ENCODE measurements around the gene SCAPER. TPM values are rescaled to one million over a fixed set of nuclear protein-coding genes. Genes with fewer than 3 reads are reported as not detected.

The SCAPER gene
- total RNA-seq, 6 donors from 2014 or later, result 14.4 to 67.1 (median 27.6) TPM

- no peaks in the 10 kb centered on the region for H3K27me3 ChIP-seq
- ATAC-seq (ENCODE audit: low FRiP score in 2 of 2), result no peak
- no peaks in the 10 kb centered on the region for H3K36me3 ChIP-seq
- no peak overlapping the region for H3K4me3 ChIP-seq
- no peak for DNase-seq
- H3K27ac ChIP-seq, result no peak overlapping the region
- TF ChIP-seq CTCF (IDR thresholded peaks at IDR 0.05) (no peak), EP300 (IDR thresholded peaks at IDR 0.05) (no peak), POLR2AphosphoS5 (IDR thresholded peaks at IDR 0.05) (no peak), POLR2A (IDR thresholded peaks at IDR 0.05) (no peak)
- H3K9me3 ChIP-seq, result peaks cover 0 to 8% (median 5%) of the 10 kb centered on the region in 4 donors
- no peaks in the 10 kb centered on the region for H3K4me1 ChIP-seq
Observed at GRCh38 chr15:76636059-76636458, 269.1 kb downstream of the SCAPER start.

- H3K36me3 ChIP-seq, result no peaks in the 10 kb centered on the region
- no peak for DNase-seq
- no peaks in the 10 kb centered on the region for H3K4me1 ChIP-seq
- TF ChIP-seq POLR2A (IDR thresholded peaks at IDR 0.05) (no peak), CTCF (IDR thresholded peaks at IDR 0.05) (no peak), EP300 (IDR thresholded peaks at IDR 0.05) (no peak), POLR2AphosphoS5 (IDR thresholded peaks at IDR 0.05) (no peak)
- H3K4me3 ChIP-seq, result no peak overlapping the region
- H3K9me3 ChIP-seq, result no peaks in the 10 kb centered on the region
- no peak overlapping the region for H3K27ac ChIP-seq
- ATAC-seq (ENCODE audit: low FRiP score in 2 of 2), result no peak
- 72 to 74% methylated on average over 4 of the region's 4 CpGs for WGBS, 2 donors
- H3K27me3 ChIP-seq, result no peaks in the 10 kb centered on the region
Observed at GRCh38 chr15:76626611-76627010, 278.5 kb downstream of the SCAPER start.

- WGBS, 2 donors, result 73% methylated on average over 4 of the region's 4 CpGs; no CpG with 5 or more reads in 1 of the 2 donors
- TF ChIP-seq CTCF (IDR thresholded peaks at IDR 0.05), result no peak
- TF ChIP-seq POLR2A (IDR thresholded peaks at IDR 0.05), result no peak
- TF ChIP-seq EP300 (IDR thresholded peaks at IDR 0.05), result no peak
- no peak for TF ChIP-seq POLR2AphosphoS5 (IDR thresholded peaks at IDR 0.05)
- Histone ChIP-seq H3K4me3 (no peak overlapping the region), H3K4me1 (no peaks in the 10 kb centered on the region), H3K9me3 (no peaks in the 10 kb centered on the region), H3K27me3 (no peaks in the 10 kb centered on the region), H3K27ac (no peak overlapping the region), H3K36me3 (peaks cover 0 to 6% (median 0%) of the 10 kb centered on the region in 4 donors)
- no peak for DNase-seq
- no peak for ATAC-seq (ENCODE audit: low FRiP score in 2 of 2)
Observed at GRCh38 chr15:76625267-76625666, 279.9 kb downstream of the SCAPER start.

- Histone ChIP-seq H3K27me3 (no peaks in the 10 kb centered on the region), H3K27ac (no peak overlapping the region), H3K4me3 (no peak overlapping the region), H3K4me1 (no peaks in the 10 kb centered on the region), H3K9me3 (peaks cover 0 to 6% (median 0%) of the 10 kb centered on the region in 4 donors), H3K36me3 (no peaks in the 10 kb centered on the region)
- DNase-seq (no peak), ATAC-seq (ENCODE audit: low FRiP score in 2 of 2) (no peak)
- TF ChIP-seq EP300 (IDR thresholded peaks at IDR 0.05) (no peak), POLR2AphosphoS5 (IDR thresholded peaks at IDR 0.05) (no peak), POLR2A (IDR thresholded peaks at IDR 0.05) (no peak), CTCF (IDR thresholded peaks at IDR 0.05) (no peak)
Observed at GRCh38 chr15:76614725-76615124, 290.4 kb downstream of the SCAPER start.

Measured in upper lobe of left lung (tissue), 6 donors.